ENCODE measurements around the gene TSPAN4.

The TSPAN4 gene

GRCh38 chr11:809287-810039 lies 33.2 kb upstream of the TSPAN4 start, which contains the start of gene RPLP2:
Gene RPLP2 (plus strand): TSS chr11:809967. CDS start chr11:810235, 268 bp downstream.
- peak within 1 kb of the TSS; percentile 98 for H3K4me3 ChIP-seq (ENCODE audit: low read depth, low read length)
- TF ChIP-seq CTCF (IDR thresholded peaks at IDR 0.05; ENCODE audit: low read depth, low read length): no peak

GRCh38 chr11:810040-810567 lies 32.5 kb upstream of the TSPAN4 start:
- TF ChIP-seq CTCF (IDR thresholded peaks at IDR 0.05; ENCODE audit: low read depth, low read length): no peak
- peak overlapping the region; percentile 98 for H3K4me3 ChIP-seq (ENCODE audit: low read depth, low read length)

GRCh38 chr11:811446-812245 lies 31.0 kb upstream of the TSPAN4 start:
- H3K4me3 ChIP-seq (ENCODE audit: low read depth, low read length): peak overlapping the region; percentile 98
- TF ChIP-seq CTCF (IDR thresholded peaks at IDR 0.05; ENCODE audit: low read depth, low read length): no peak

- TF ChIP-seq CTCF (IDR thresholded peaks at IDR 0.05; ENCODE audit: low read depth, low read length): no peak
- no peak overlapping the region for H3K4me3 ChIP-seq (ENCODE audit: low read depth, low read length)
These were observed 30.3 kb upstream of the TSPAN4 start for GRCh38 chr11:812390-812789.

- H3K4me3 ChIP-seq (ENCODE audit: low read depth, low read length): no peak overlapping the region
- TF ChIP-seq CTCF (IDR thresholded peaks at IDR 0.05; ENCODE audit: low read depth, low read length): no peak
These were observed 29.6 kb upstream of the TSPAN4 start for GRCh38 chr11:813072-813455.

- no peak overlapping the region for H3K4me3 ChIP-seq (ENCODE audit: low read depth, low read length)
- no peak for TF ChIP-seq CTCF (IDR thresholded peaks at IDR 0.05; ENCODE audit: low read depth, low read length)
These were observed 29.1 kb upstream of the TSPAN4 start for GRCh38 chr11:813456-814096.

Data from WI38 (cell line).